IMR-90 (cell line): ENCODE data around the gene CTTN. TPM values are rescaled to one million over a fixed set of nuclear protein-coding genes. Genes with fewer than 3 reads are reported as not detected.

Source experiments
- ATAC-seq: fragments of 200-7000 bp; cut with Tn5 transposase; 2 replicates; pipeline ENCODE4 v1.9.1; 2020; ENCODE audit warnings: low read depth, mild to moderate bottlenecking, moderate library complexity
- BruUV-seq: library from RNA; stranded (reverse); fragments of 400-500 nt; replicated peaks from 2 replicates; lab custom pipeline; 2021; lab: Mats Ljungman, UMichigan
- CTCF ChIA-PET: fragments of 300-600 bp; formaldehyde crosslinking; extraction: SDS; loops from one replicate; lab custom pipeline; 2021; ENCODE audit warnings: antibody characterized with exemption; lab: Yijun Ruan, JAX
- POLR2A ChIA-PET: fragments of 300-600 bp; sonication (Branson Sonifier 250); formaldehyde crosslinking; loops from one replicate; lab custom pipeline; 2022; ENCODE audit warnings: antibody characterized with exemption; ENCODE audit not compliant: unreplicated experiment; lab: Charles Lee
- DNase-seq: peaks from one replicate; pipeline ENCODE4 v3.0.0; 2013
- H2AFZ ChIP-seq: replicated peaks from 2 replicates; pipeline ENCODE3; 2013; ENCODE audit warnings: low read length, mild to moderate bottlenecking; ENCODE audit not compliant: poor library complexity
- H2AK5ac ChIP-seq: 2 replicates; pipeline ENCODE4 v1.6.1; 2013; ENCODE audit warnings: low read depth, low read length, inconsistent platforms
- H2AK9ac ChIP-seq: replicated peaks from 2 replicates; pipeline ENCODE3; 2013; ENCODE audit warnings: mild to moderate bottlenecking, low read depth, low read length, moderate library complexity; ENCODE audit not compliant: poor library complexity
- H2BK120ac ChIP-seq: 2 replicates; pipeline ENCODE4 v1.6.1; 2013; ENCODE audit warnings: low read depth, low read length, inconsistent platforms
- H2BK15ac ChIP-seq: 3 replicates; pipeline ENCODE4 v1.6.1; 2013; ENCODE audit warnings: low read depth, low read length, inconsistent platforms
- H2BK20ac ChIP-seq: 2 replicates; pipeline ENCODE4 v1.6.1; 2013; ENCODE audit warnings: low read depth, mild to moderate bottlenecking, inconsistent platforms, low read length, moderate library complexity
- H2BK5ac ChIP-seq: 2 replicates; pipeline ENCODE4 v1.6.1; 2013; ENCODE audit warnings: mild to moderate bottlenecking, low read depth, low read length, inconsistent platforms; ENCODE audit not compliant: poor library complexity, severe bottlenecking
- H3K14ac ChIP-seq: replicated peaks from 2 replicates; pipeline ENCODE4 v1.6.1; 2013; ENCODE audit warnings: low read depth, low read length, inconsistent platforms
- H3K18ac ChIP-seq: 2 replicates; pipeline ENCODE4 v1.6.1; 2013; ENCODE audit warnings: low read depth, low read length, control low read depth
- H3K23ac ChIP-seq: 2 replicates; pipeline ENCODE4 v1.6.1; 2013; ENCODE audit warnings: low read depth, low read length, inconsistent platforms
- H3K27ac ChIP-seq: 2 replicates; pipeline ENCODE4 v1.5.1; 2013; ENCODE audit warnings: mild to moderate bottlenecking, control low read depth, low read length; ENCODE audit not compliant: insufficient read depth
- H3K27me3 ChIP-seq: 2 replicates; pipeline ENCODE4 v1.6.1; 2013; ENCODE audit warnings: low read length; ENCODE audit not compliant: control insufficient read depth, insufficient read depth
- H3K36me3 ChIP-seq: 2 replicates; pipeline ENCODE4 v1.6.1; 2013; ENCODE audit warnings: low read length, mixed read lengths; ENCODE audit not compliant: control insufficient read depth, insufficient read depth
- H3K4ac ChIP-seq: 2 replicates; pipeline ENCODE4 v1.6.1; 2013; ENCODE audit warnings: low read depth, low read length, inconsistent platforms
- H3K4me1 ChIP-seq: 2 replicates; pipeline ENCODE4 v1.6.1; 2013; ENCODE audit warnings: low read length, mixed read lengths; ENCODE audit not compliant: control insufficient read depth, insufficient read depth
- H3K4me2 ChIP-seq: 2 replicates; pipeline ENCODE4 v1.6.1; 2013; ENCODE audit warnings: low read depth, mild to moderate bottlenecking, control low read depth, low read length, moderate library complexity
- H3K4me3 ChIP-seq: 2 replicates; pipeline ENCODE4 v1.5.1; 2013; ENCODE audit warnings: low read depth, mild to moderate bottlenecking, control low read depth, low read length, moderate library complexity; ENCODE audit not compliant: insufficient read depth
- H3K56ac ChIP-seq: 2 replicates; pipeline ENCODE4 v1.6.1; 2013; ENCODE audit warnings: low read length, inconsistent platforms; ENCODE audit not compliant: insufficient read depth; ENCODE audit errors: extremely low read depth
- H3K79me1 ChIP-seq, 2 experiments: 2 replicates each; pipeline ENCODE4 v1.6.1; 2013; ENCODE audit warnings: low read length in 2 of 2, inconsistent platforms in 1 of 2, low read depth in 1 of 2
- H3K9ac ChIP-seq: 2 replicates; pipeline ENCODE4 v1.6.1; 2013; ENCODE audit warnings: low read depth, low read length, control low read depth
- H3K9me1 ChIP-seq: 2 replicates; pipeline ENCODE4 v1.6.1; 2013; ENCODE audit warnings: low read length, inconsistent platforms; ENCODE audit not compliant: insufficient read depth
- H3K9me3 ChIP-seq: 2 replicates; pipeline ENCODE4 v1.6.1; 2013; ENCODE audit warnings: low read length; ENCODE audit not compliant: control insufficient read depth, insufficient read depth
- H4K20me1 ChIP-seq: 2 replicates; pipeline ENCODE4 v1.6.1; 2013; ENCODE audit warnings: low read length, inconsistent platforms; ENCODE audit not compliant: insufficient read depth
- H4K5ac ChIP-seq: 2 replicates; pipeline ENCODE4 v1.6.1; 2013; ENCODE audit warnings: mild to moderate bottlenecking, low read depth, low read length, control low read depth
- H4K8ac ChIP-seq, 2 experiments: 2 replicates each; pipeline ENCODE4 v1.6.1; 2013; ENCODE audit warnings: low read depth in 2 of 2, low read length in 2 of 2, control low read depth in 1 of 2, inconsistent platforms in 1 of 2
- H4K91ac ChIP-seq: 2 replicates; pipeline ENCODE4 v1.6.1; 2013; ENCODE audit warnings: low read depth, low read length, inconsistent platforms; ENCODE audit not compliant: insufficient read depth
- NFE2L2 ChIP-seq: fragments of 150-350 bp; IDR thresholded peaks from 2 replicates; pipeline ENCODE4 v1.6.1; 2016; ENCODE audit warnings: low read depth, mild to moderate bottlenecking, low read length
- WGBS, 2 experiments: methylation state at CpG; one replicate each; pipeline versions ENCODE4 v1.1.5 to v1.1.7; 2013; ENCODE audit warnings: missing lambda C conversion rate in 2 of 2; ENCODE audit not compliant: insufficient read length in 1 of 2; ENCODE audit errors: extremely low coverage in 2 of 2; 5-methylcytosine and 5-hydroxymethylcytosine counted together
- dilution Hi-C: fragments of 300-500 bp; cut with HindIII; formaldehyde crosslinking; loops from one replicate; pipeline ENCODE4 v1.14.3; 2018; ENCODE audit warnings: low sequenced_read_pairs; ENCODE audit not compliant: unreplicated experiment
- in situ Hi-C: fragments of 300-500 bp; cut with MboI; formaldehyde crosslinking; loops from 3 replicates; pipeline ENCODE4 v1.14.3; 2019; ENCODE audit warnings: low sequenced_read_pairs, inconsistent platforms, mixed read lengths
- intact Hi-C: fragments of 100-400 bp; cut with micrococcal nuclease; formaldehyde crosslinking; loops from 2 replicates; pipeline ENCODE4 v1.10.0; 2022
- polyA plus RNA-seq, 3 experiments: library from polyadenylated mRNA; depleted of rRNA; stranded (reverse); fragments of >200 nt; gene quantifications; 2 replicates each; pipeline ENCODE4 v1.2.3, GENCODE V29; 2012; ENCODE audit warnings: low replicate concordance in 1 of 3
- total RNA-seq: library from RNA; depleted of rRNA; stranded (reverse); fragments of >200 nt; gene quantifications from 2 replicates; pipeline ENCODE4 v1.2.3, GENCODE V29; 2012

CTTN gene
- total and polyA plus RNA-seq, 2 of the 4 experiments (the other 2 are of a cell fraction) = 287 to 296 TPM

DNA sequence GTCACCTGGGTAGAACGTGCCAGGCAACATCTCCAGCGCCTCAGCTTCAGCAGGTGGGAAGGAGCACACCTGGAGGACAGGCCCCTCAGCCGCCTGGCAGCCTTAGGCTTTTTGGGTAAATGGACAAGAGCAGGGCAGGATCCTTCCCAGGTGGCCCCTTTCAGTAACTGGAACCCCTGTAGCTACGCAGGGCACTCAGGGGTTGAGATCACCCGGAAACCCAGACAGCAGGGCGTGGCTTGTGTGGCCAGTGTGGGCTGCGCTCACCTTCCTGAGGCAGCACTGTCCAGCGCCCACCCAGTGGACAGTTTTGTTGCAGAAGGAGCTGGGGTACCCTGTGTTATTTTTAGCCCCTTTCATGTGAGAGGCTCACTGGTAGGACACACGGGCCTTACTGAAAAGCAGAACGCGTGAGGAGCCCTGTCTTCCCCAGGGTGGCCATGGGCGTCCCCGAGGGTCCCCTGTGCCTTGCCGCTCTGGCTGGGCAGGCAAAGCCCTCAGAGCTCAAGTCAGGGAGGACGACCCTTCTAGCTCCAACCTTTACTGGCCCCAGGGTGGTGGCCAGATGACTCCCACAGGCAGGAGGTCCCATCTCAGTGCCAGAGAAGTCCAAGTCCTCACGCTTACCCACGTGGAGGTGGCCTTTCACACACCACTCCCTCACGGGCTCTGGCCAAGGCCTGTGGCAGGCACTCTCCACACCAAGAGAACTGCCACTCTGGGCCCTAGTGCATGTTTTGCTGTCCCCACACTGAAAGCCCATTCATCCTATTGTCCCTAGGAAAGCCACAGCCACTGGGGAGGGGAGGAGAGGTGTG is 75.8 kb downstream of the CTTN start:
- Histone ChIP-seq H3K27ac (no peak overlapping the region), H3K4me1 (peaks cover 2% of the 10 kb centered on the region; the same call in 1 of the 2 replicates), H2BK15ac (no peak overlapping the region), H3K4ac (no peak overlapping the region), H3K79me1 (no peaks in the 10 kb centered on the region), H2AK9ac (no peak overlapping the region), H3K9me1 (no peaks in the 10 kb centered on the region; the same call in 1 of the 2 replicates), H3K18ac (no peak overlapping the region), H3K36me3 (peaks cover 7% of the 10 kb centered on the region; the same call in 1 of the 2 replicates), H4K91ac (no peak overlapping the region), H3K23ac (no peak overlapping the region), H2BK5ac (no peak overlapping the region), H3K56ac (no peak overlapping the region), H3K27me3 (no peaks in the 10 kb centered on the region; the same call in 1 of the 2 replicates), H3K14ac (no peak overlapping the region), H4K5ac (no peak overlapping the region), H2BK120ac (no peak overlapping the region), H3K9me3 (no peaks in the 10 kb centered on the region), H2AK5ac (no peak overlapping the region), H2BK20ac (no peak overlapping the region), H4K8ac (no peak overlapping the region), H2AFZ (no peak overlapping the region), H3K4me3 (no peak overlapping the region), H3K9ac (no peak overlapping the region), H4K20me1 (no peaks in the 10 kb centered on the region; the same call in 1 of the 2 replicates), H3K4me2 (no peak overlapping the region)
- intact Hi-C loops (no loop called here), dilution Hi-C loops (no loop called here), in situ Hi-C loops (no loop called here)
- ChIA-PET CTCF (no interaction called here), POLR2A (no interaction called here)
- no peak for ATAC-seq
- no peak for DNase-seq
- WGBS, 2 experiments = 92% methylated on average over 11 of the region's 18 CpGs; no CpG with 5 or more reads in 1 of the 2 experiments
- TF ChIP-seq NFE2L2 = no peak
- BruUV-seq = no TSS peak
